HCT116 (cell line): ENCODE measurements around the gene YWHAG. TPM values are rescaled to one million over a fixed set of nuclear protein-coding genes. Genes with fewer than 3 reads are reported as not detected.

Experiments
- ATAC-seq: fragments of 200-7000 bp; cut with Tn5 transposase; 2 replicates; pipeline ENCODE4 v1.9.1; 2020; ENCODE audit warnings: mild to moderate bottlenecking, moderate library complexity
- BruUV-seq: library from RNA; stranded (reverse); fragments of 400-500 nt; replicated peaks from 2 replicates; lab custom pipeline; 2021; lab: Mats Ljungman, UMichigan
- CTCF ChIA-PET: fragments of 300-600 bp; sonication (Branson Sonifier 250); formaldehyde crosslinking; loops from one replicate; lab custom pipeline; 2021; ENCODE audit warnings: antibody characterized with exemption; lab: Charles Lee
- POLR2A ChIA-PET: fragments of 300-600, 350-600 bp; sonication (Branson Sonifier 250); formaldehyde crosslinking; loops from one replicate; lab custom pipeline; 2021; ENCODE audit warnings: antibody characterized with exemption; lab: Charles Lee
- RAD21 ChIA-PET, 2 experiments: fragments of 300-600 bp; sonication (Branson Sonifier 250); formaldehyde crosslinking; loops; one replicate each; lab custom pipeline; 2023; ENCODE audit warnings: low total read pairs in 2 of 2; ENCODE audit not compliant: uncharacterized antibody in 2 of 2, unreplicated experiment in 2 of 2, low non-redundant PET in 1 of 2; lab: Charles Lee
- DNase-seq: peaks from one replicate; pipeline ENCODE4 v3.0.0-alpha.2; 2010; ENCODE audit warnings: low read depth, low spot score
- H2AFZ ChIP-seq: fragments of 200-600 bp; shearing (Covaris generic), sonication (generic); 2 replicates; pipeline ENCODE4 v1.6.1; 2017; ENCODE audit warnings: low read depth, mixed run types, mixed read lengths, antibody characterized with exemption, low read length; ENCODE audit not compliant: poor library complexity, severe bottlenecking
- H3K27ac ChIP-seq: 2 replicates; pipeline ENCODE4 v1.5.1; 2012; ENCODE audit warnings: low read depth, low read length
- H3K27me3 ChIP-seq: fragments of 200-600 bp; sonication (generic); 2 replicates; pipeline ENCODE4 v1.6.1; 2016; ENCODE audit warnings: mixed run types, low read length, mixed read lengths; ENCODE audit not compliant: insufficient read depth
- H3K36me3 ChIP-seq, 2 experiments: fragments of 200-500 bp in 1 of 2; fragments of 200-600 bp in 1 of 2; sonication (Bioruptor generic) in 1 of 2; sonication (generic) in 1 of 2; 2 replicates each; pipeline versions ENCODE4 v1.5.1 to v1.6.1; 2014 to 2016; ENCODE audit warnings: low read length in 2 of 2, inconsistent platforms in 1 of 2, mixed read lengths in 1 of 2, mixed run types in 1 of 2; ENCODE audit not compliant: insufficient read depth in 2 of 2, control insufficient read depth in 1 of 2
- H3K4me1 ChIP-seq, 2 experiments: fragments of 200-600 bp in 1 of 2; sonication (generic) in 1 of 2; 2 replicates each; pipeline versions ENCODE4 v1.5.1 to v1.6.1; 2012 to 2017; ENCODE audit warnings: low read length in 2 of 2, inconsistent platforms in 1 of 2, mild to moderate bottlenecking in 1 of 2, mixed read lengths in 1 of 2, mixed run types in 1 of 2, moderate library complexity in 1 of 2; ENCODE audit not compliant: insufficient read depth in 2 of 2, control insufficient read depth in 1 of 2
- H3K4me2 ChIP-seq: fragments of 200-600 bp; sonication (generic); 2 replicates; pipeline ENCODE4 v1.6.1; 2017; ENCODE audit warnings: mixed run types, low read length, mixed read lengths
- H3K4me3 ChIP-seq, 2 experiments: fragments of 200-600 bp in 1 of 2; sonication (generic) in 1 of 2; replicated peaks in 1 of 2; 2 replicates each; pipeline ENCODE4 v1.5.1; 2011 to 2016; ENCODE audit warnings: low read length in 2 of 2, control low read depth in 1 of 2, low read depth in 1 of 2, mild to moderate bottlenecking in 1 of 2, mixed read lengths in 1 of 2, mixed run types in 1 of 2
- H3K79me2 ChIP-seq: fragments of 200-600 bp; sonication (generic); 2 replicates; pipeline ENCODE4 v1.6.1; 2017; ENCODE audit warnings: mild to moderate bottlenecking, mixed run types, low read length, moderate library complexity, mixed read lengths; ENCODE audit not compliant: insufficient read depth
- H3K9ac ChIP-seq: fragments of 200-600 bp; sonication (generic); 2 replicates; pipeline ENCODE4 v1.6.1; 2016; ENCODE audit warnings: low read length, mixed read lengths
- H3K9me2 ChIP-seq: fragments of 200-600 bp; sonication (generic), shearing (Covaris generic); 2 replicates; pipeline ENCODE4 v1.6.1; 2017; ENCODE audit warnings: mixed run types, mild to moderate bottlenecking, moderate library complexity; ENCODE audit not compliant: insufficient read depth
- H3K9me3 ChIP-seq, 2 experiments: fragments of 200-500 bp in 1 of 2; fragments of 200-600 bp in 1 of 2; sonication (Bioruptor generic) in 1 of 2; sonication (generic) in 1 of 2; 2 replicates each; pipeline ENCODE4 v1.6.1; 2014 to 2017; ENCODE audit warnings: low read length in 2 of 2, mixed read lengths in 2 of 2, inconsistent platforms in 1 of 2, low read depth in 1 of 2, mild to moderate bottlenecking in 1 of 2, mixed run types in 1 of 2, moderate library complexity in 1 of 2; ENCODE audit not compliant: control insufficient read depth in 1 of 2, insufficient read depth in 1 of 2
- H4K20me1 ChIP-seq: fragments of 200-600 bp; sonication (generic), shearing (Covaris generic); 2 replicates; pipeline ENCODE4 v1.6.1; 2017; ENCODE audit warnings: mixed run types, mild to moderate bottlenecking, moderate library complexity; ENCODE audit not compliant: insufficient read depth
- ELF1 ChIP-seq: IDR thresholded peaks from 2 replicates; pipeline ENCODE4 v1.6.1; 2012; ENCODE audit warnings: low read depth, borderline replicate concordance
- FOSL1 ChIP-seq: IDR thresholded peaks from 2 replicates; pipeline ENCODE4 v1.6.1; 2012; ENCODE audit warnings: low read depth
- SRF ChIP-seq: IDR thresholded peaks from 2 replicates; pipeline ENCODE4 v1.6.1; 2012; ENCODE audit warnings: low read depth
- YY1 ChIP-seq: IDR thresholded peaks from 2 replicates; pipeline ENCODE4 v1.6.1; 2011; ENCODE audit warnings: low read length, low read depth, moderate library complexity, mild to moderate bottlenecking; ENCODE audit not compliant: insufficient replicate concordance; ENCODE audit errors: extremely low read depth
- intact Hi-C: fragments of 100-400 bp; cut with micrococcal nuclease; formaldehyde crosslinking; loops from 2 replicates; pipeline ENCODE4 v1.10.0; 2022
- total RNA-seq: library from RNA; stranded (reverse); gene quantifications from one replicate; pipeline ENCODE4 v1.2.1, GENCODE V29; 2021; ENCODE audit not compliant: unreplicated experiment

Gene YWHAG
- total RNA-seq, 1 experiment from 2014 or later: 170 TPM

DNA sequence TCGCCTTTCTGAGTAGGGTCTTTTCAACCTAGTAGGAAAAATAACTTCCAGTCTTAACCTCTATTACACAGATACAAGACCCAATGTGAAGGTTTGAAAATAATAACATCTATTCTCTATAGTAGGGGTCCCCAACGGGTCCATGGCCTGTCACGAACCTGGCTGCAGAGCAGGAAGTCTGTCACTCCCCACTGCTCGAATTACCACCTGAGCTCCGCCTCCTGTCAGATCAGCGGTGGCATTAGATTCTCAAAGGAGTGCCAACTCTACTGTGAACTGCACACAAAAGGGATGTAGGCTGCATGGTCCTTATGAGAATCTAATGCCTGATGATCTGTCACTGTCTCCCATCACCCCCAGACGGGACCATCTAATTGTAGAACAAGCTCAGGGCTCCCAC lies 7.4 kb downstream of the YWHAG start:
- H3K9me3 ChIP-seq: no peaks in the 10 kb centered on the region
- ChIA-PET POLR2A (no interaction called here), RAD21 (no interaction called here), CTCF (no interaction called here)
- H3K9me2 ChIP-seq: no peaks in the 10 kb centered on the region
- H2AFZ ChIP-seq: no peak overlapping the region
- H3K36me3 ChIP-seq: peaks cover 27 to 67% of the 10 kb centered on the region in 2 experiments
- H3K9ac ChIP-seq: no peak overlapping the region
- no peak overlapping the region for H3K4me2 ChIP-seq
- ATAC-seq (no peak; the same call in 1 of the 2 replicates), DNase-seq (no peak)
- no peak overlapping the region for H3K4me3 ChIP-seq
- H3K4me1 ChIP-seq: peaks cover 0 to 27% of the 10 kb centered on the region in 2 experiments; a peak in 2 of 4 replicates
- no TSS peak for BruUV-seq
- H4K20me1 ChIP-seq: peaks cover 43% of the 10 kb centered on the region; the same call in 1 of the 2 replicates
- intact Hi-C loops: no loop called here
- H3K27ac ChIP-seq: no peak overlapping the region
- TF ChIP-seq SRF: no peak
- H3K79me2 ChIP-seq: peaks cover 100% of the 10 kb centered on the region
- H3K27me3 ChIP-seq: no peaks in the 10 kb centered on the region

DNA sequence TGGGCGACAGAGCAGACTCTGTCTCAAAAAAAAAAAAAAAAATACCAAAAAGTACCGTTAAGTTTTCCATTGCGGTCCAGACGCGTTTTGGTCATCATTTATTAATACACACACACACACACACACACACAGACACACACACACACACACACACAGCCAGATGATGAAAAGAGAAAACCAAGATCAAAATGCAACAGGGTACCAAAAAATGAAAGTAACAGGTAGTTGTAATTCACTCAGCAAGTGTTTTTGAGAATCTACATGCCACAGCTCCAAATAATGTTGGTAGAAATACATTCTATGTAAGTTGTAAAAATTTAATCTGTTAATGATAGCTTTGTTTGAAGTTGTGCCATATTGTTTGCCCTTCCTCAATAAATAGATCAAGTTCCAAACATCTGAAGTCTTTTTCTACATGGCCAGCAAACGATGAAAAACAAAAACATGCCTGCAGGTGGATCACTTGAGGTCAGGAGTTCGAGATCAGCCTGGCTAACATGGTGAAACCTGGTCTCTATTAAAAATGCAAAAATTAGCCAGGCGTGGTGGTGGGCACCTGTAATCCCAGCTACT lies 9.4 kb downstream of the YWHAG start:
- Histone ChIP-seq H3K4me3 (no peak overlapping the region), H3K4me1 (peaks cover 0 to 16% of the 10 kb centered on the region in 2 experiments; a peak in 1 of 4 replicates), H3K36me3 (peaks cover 33 to 61% of the 10 kb centered on the region in 2 experiments; a peak in 3 of 4 replicates), H3K4me2 (no peak overlapping the region), H3K9me2 (no peaks in the 10 kb centered on the region), H3K9ac (no peak overlapping the region), H3K79me2 (peaks cover 100% of the 10 kb centered on the region), H3K27me3 (no peaks in the 10 kb centered on the region), H2AFZ (no peak overlapping the region), H3K27ac (no peak overlapping the region), H4K20me1 (peaks cover 25% of the 10 kb centered on the region; the same call in 1 of the 2 replicates), H3K9me3 (no peaks in the 10 kb centered on the region)
- RAD21 ChIA-PET: no interaction called here
- CTCF ChIA-PET: no interaction called here
- intact Hi-C loops: no loop called here
- POLR2A ChIA-PET: interaction anchor here (1.5 kb wide), 1 partner anchor 15 kb away, joined by 3 read pairs; no protein-coding TSS in a partner anchor
- DNase-seq: no peak
- no TSS peak for BruUV-seq
- TF ChIP-seq FOSL1 (no peak), SRF (no peak), YY1 (no peak), ELF1 (no peak)
- ATAC-seq: no peak
